NB4 (cell line): ENCODE results near the gene TNRC18.

ENCODE experiments used
- DNase-seq: peaks from one replicate; pipeline ENCODE4 v3.0.0; 2010; ENCODE audit warnings: low read depth
- H3K4me3 ChIP-seq: one replicate; pipeline ENCODE4 v1.5.1; 2011; ENCODE audit warnings: mild to moderate bottlenecking, low read depth, low read length, moderate library complexity
- CTCF ChIP-seq: IDR thresholded peaks from one replicate; pipeline ENCODE4 v1.5.1; 2012; ENCODE audit warnings: low read depth, low read length
- MAX ChIP-seq: IDR thresholded peaks from 2 replicates; pipeline ENCODE4 v1.6.1; 2011; ENCODE audit warnings: low read depth, low read length
- MYC ChIP-seq: IDR thresholded peaks from 2 replicates; pipeline ENCODE4 v1.6.1; 2011; ENCODE audit warnings: low read depth, low read length
- POLR2A ChIP-seq: IDR thresholded peaks from 2 replicates; pipeline ENCODE4 v1.6.1; 2011; ENCODE audit warnings: mild to moderate bottlenecking; ENCODE audit not compliant: insufficient read length; ENCODE audit errors: extremely low read depth

Gene TNRC18

GRCh38 chr7:5381071-5381772, 42.4 kb downstream of the TNRC18 start:
- TF ChIP-seq POLR2A (no peak), CTCF (no peak), MYC (no peak), MAX (no peak)
- H3K4me3 ChIP-seq = no peak overlapping the region
- DNase-seq = no peak

GRCh38 chr7:5380350-5381070, 43.1 kb downstream of the TNRC18 start:
- H3K4me3 ChIP-seq = no peak overlapping the region
- DNase-seq = no peak
- TF ChIP-seq CTCF (no peak), MAX (no peak), MYC (no peak), POLR2A (no peak)

- DNase-seq = no peak
- TF ChIP-seq POLR2A (no peak), MYC (no peak), MAX (no peak), CTCF (no peak)
- H3K4me3 ChIP-seq = no peak overlapping the region
These were observed 44.1 kb downstream of the TNRC18 start for GRCh38 chr7:5379546-5379945.

GRCh38 chr7:5377816-5378215, 45.8 kb downstream of the TNRC18 start:
- TF ChIP-seq MAX = no peak
- TF ChIP-seq POLR2A = no peak
- no peak for TF ChIP-seq CTCF
- TF ChIP-seq MYC = no peak
- no peak for DNase-seq
- H3K4me3 ChIP-seq = no peak overlapping the region

GRCh38 chr7:5377279-5377678, 46.4 kb downstream of the TNRC18 start:
- no peak overlapping the region for H3K4me3 ChIP-seq
- no peak for DNase-seq
- no peak for TF ChIP-seq MYC
- no peak for TF ChIP-seq MAX
- no peak for TF ChIP-seq CTCF
- TF ChIP-seq POLR2A = peak; percentile 0
